NCI-H1436 (cell line): Measurements from ENCODE around the gene CAPNS2.
"Not testable (repeated sequence)": the region's sequence is repeated elsewhere in the genome, so short reads cannot be mapped to it uniquely, and the experiment has no call there.

Source experiments
- DNase-seq: peaks from one replicate; lab custom pipeline; 2025; lab: John Stamatoyannopoulos, UW

CAPNS2 gene

DNA sequence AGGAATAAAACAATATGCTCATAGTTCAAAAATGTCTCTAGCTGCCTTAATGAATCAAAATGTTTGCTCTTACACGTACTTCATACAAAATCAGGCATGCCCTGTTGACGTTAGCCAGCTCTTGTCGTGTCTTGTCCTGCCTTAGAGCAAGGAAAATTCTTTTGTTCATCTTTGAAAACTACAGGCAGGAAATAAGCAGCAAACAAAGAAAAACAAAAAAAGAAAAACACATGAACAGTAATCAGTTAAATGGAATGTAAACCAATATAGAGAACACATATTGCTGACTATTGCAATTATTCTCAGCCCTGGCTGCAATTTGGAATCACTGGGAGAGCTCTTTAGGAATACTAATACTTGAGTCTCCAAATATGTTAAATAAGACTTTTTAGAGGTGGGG lies 1.7 kb downstream of the CAPNS2 start:
- DNase-seq: no peak

DNA sequence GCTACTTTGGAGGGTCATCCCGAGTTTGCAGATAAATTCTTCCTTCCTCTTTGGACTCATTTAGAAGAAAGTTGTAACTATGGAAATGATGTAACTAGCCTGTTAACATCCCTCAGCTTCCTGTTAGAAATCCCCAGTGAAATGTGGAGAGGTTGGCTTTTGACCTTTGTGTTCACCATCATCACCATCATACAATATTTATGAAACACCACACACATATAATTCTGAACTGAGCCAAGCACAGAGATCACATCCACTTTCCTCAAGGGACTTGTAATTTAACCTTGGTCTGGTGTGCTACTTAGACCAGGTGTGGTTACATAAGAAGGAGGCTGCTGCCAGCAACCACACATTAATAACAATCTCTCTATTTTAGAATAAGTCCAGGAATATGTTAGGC lies 2.5 kb downstream of the CAPNS2 start:
- DNase-seq: no peak

DNA sequence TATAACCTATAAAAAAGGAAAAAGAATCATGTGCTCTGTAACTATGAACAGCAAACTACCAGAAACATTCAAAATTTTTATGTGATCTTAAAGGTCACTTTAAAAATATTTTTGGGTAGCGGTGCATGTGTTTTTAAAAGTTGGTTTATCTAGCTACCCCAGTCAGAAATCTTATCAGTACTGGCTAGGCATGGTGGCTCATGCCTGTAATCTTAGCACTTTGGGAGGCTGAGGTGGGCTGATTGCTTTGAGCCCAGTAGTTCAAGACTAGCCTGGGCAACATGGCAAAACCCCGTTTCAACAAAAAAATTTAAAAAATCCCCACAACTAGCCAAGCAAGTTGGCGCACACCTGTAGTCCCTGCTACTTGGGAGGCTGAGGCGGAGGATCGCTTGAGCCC lies 3.7 kb downstream of the CAPNS2 start:
- no peak for DNase-seq

DNA sequence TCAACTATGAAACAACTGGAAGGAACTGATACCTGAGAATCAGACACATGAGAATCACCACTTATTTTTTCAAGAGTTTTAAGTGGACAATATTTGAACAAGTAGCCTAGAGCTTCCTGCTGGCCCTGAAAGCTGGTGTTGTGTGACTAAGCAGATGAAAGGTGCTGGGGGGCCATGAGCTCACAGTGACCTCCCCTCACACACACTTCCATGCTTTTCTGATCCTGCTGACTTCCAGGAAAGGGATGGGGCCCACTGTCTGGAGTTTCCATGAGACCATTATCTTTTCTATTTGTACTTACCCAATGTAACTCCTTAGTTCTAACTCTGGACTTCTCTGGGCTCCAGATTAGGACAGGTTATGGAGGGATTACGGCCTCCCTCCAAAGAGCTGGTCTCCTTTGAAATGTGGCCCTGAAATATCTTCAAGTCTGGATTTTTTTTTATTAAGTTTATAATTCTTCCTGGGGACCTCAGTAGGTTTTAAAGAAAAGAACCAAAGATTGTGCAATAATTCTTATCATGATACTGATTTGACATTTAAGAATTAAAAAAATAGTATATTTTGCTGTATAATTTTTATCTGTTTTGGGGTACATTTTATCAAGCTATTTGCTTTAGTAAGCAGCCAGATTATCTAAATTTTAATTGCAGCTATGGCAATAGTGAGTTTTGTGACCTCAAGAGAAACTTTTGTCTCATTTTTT lies 4.9 kb downstream of the CAPNS2 start:
- no peak for DNase-seq

DNA sequence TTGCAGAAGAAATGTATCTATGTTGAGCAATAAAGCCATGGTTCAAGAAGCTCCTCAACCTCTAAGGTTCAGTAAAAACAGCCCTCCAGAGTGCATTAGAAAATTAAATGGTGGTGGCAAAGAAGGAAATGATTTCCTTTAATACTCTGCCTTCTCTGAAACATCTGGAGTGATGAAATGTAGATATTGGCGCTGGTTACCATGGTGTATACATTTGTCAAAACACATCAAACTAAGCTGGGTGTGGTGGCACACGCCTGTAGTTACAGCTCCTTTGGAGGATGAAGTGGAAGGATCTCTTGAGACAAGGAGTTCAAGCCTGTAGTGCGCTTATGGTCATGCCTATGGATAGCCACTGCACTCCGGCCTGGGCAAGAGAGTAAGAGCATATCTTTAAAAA lies 6.0 kb downstream of the CAPNS2 start:
- DNase-seq: no peak

DNA sequence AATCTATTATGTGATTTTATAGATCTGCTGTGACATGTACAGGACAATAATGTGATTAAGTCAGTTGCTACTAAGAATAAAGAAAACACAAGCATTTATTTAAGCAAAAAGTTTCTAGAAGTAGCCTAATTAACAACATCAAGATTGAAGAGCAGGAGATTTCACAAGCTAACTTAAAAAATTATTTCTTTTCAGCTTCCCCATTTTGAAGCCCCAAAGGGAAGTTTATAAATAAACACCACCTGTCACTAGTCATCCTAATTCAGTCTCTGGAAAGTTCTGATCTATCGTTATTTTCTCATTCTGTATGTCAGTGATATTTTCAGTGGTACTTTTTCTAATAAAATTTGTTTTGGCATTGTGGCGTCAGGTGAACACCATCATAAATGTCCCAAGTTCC lies 8.3 kb downstream of the CAPNS2 start:
- DNase-seq: no peak

DNA sequence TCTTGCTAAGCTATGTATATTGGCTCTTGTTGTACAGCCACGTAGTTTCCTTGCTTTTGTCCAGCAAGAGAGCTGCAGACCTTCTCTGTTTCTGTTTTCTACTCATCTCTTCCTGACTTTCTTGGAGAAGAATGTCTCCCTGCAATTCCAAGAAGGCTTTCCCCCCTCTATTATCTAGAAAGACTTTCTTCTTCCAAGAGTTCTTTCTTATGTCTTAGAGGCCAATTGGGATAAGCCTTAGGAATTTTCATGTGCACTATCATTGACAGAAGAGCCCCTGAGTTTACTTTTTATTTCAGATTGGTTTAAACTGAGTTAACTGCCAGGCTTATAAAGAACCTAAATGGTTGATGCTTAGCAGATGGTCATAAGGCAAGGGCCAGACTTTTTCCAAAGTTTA lies 9.0 kb downstream of the CAPNS2 start:
- DNase-seq: no peak

DNA sequence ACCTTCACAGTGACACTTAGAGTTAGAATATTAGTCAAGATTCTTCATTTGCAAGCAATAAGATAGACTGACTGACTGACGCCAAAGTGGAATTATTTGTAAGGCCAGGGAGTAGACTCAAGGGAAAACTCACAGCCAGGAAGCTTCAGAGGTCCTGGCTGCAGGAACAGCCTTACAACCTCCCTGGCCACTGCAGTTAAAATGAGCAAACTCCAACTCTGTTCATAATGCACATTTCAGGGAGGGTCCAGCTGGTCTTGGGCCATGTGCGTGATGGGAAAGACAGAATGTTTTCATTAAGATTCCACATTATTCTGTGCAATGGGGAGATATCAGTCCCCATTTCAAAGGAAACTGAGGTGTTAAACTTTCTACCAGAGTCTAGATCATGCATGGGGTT lies 9.9 kb downstream of the CAPNS2 start:
- no peak for DNase-seq

DNA sequence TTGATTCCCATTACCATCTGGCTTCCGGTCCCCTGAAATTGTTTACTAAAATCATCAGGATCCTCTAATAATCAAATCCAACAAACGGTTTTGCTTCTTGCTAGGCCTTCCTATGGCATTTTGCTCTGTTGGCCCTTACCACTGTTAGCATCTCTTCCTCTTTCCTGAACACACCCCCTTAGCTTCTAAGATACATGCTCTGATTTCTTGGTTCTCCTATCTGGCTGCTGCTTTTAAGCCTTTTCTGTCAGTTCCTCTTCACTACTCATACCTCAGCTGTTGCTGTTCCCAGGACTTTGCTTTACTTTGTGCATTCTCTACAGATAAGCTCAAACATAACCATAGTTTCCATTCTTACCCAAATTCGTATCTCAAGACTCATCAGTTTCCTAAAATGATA lies 11.4 kb downstream of the CAPNS2 start:
- no peak for DNase-seq

DNA sequence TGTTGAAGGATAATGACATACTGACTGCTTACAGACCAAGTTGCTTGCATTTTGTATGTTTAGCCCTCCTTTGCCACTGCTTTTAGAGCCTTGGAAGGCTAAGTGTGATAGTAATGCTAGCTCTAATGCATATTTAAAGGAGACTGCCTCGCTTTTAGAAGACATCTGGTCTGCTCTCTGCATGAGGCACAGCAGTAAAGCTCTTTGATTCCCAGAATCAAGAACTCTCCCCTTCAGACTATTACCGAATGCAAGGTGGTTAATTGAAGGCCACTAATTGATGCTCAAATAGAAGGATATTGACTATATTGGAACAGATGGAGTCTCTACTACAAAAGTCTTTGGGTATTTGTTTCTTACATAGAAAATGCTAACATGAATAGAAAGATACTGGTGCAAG lies 19.1 kb downstream of the CAPNS2 start:
- no peak for DNase-seq

DNA sequence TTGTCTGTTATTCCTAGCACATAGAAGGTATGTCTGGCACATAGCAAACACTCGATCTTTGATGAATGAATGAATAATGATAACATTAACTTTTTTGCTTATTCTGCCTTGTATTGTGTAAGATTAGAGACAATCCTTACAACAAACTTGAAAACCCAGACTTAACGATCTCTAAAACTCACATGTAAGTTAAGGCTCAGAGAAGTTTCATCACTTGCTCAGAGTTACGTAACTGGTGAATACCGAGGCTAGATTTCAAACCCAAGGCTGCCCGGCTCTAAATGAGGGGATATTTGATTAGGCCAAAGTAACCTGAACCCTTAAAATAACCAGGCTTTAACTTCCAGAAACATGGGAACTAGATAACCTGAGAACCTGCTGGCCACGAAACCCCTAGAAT lies 22.3 kb downstream of the CAPNS2 start:
- no peak for DNase-seq

DNA sequence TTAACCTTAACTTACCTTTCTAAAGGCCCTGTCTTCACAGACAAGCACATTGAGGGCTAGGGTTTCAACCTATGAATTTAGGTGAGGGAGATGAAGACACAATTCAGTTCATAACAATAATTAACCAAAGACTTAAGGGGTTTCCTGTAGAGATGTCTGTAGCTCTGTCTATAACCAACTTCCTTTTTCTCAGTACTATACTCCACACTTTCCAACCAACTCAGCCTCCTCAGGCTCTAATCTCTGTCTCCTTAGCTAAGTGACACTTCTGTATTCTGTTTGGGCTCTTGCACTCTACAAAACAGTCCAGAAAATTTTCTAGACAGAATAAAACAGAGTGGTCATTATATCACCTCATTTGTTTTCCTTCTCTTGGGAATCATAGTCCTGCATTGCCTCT lies 25.8 kb downstream of the CAPNS2 start:
- DNase-seq: no peak

DNA sequence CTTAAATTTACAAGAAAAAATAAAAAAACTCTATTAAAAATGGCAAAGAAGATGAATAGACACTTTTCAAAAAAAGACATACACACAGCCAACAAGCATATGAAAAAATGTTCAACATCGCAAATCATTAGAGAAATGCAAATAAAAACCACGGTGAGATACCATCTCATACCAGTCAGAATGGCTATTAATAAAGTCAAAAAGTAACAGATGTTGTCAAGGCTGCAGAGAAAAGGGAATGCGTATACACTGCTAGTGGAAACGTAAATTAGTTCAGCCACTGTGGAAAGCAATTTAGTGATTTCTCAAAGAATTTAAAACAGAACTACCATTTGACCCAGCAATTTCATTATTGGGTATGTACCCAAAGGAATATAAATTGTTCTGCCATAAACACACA lies 31.4 kb downstream of the CAPNS2 start:
- DNase-seq: no peak

DNA sequence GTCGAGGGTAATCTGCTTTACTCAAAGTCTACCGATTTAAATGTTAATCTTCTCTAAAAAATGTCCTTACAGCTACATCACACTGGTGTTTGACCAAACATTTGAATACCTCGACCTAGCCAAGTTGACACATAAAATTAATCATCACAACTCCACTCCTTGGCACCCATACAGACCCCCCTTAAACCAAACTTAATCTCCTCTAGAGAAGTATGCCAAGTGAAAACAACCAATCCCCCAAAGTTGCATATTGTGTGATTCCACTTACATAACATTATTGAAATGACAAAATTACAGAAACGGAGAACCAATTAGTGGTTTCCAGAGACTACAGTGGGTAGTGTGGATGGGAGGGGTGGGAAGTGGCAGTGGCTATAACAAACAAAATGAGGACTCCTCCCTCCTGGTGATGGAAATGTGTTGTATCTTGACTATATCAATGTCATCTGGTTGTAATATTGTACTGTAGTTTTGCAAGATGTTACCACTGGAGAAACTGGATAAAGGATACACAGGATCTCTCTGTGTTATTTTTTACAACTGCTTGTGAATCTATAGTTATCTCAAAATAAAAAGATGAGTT lies 39.4 kb downstream of the CAPNS2 start:
- DNase-seq: no peak

DNA sequence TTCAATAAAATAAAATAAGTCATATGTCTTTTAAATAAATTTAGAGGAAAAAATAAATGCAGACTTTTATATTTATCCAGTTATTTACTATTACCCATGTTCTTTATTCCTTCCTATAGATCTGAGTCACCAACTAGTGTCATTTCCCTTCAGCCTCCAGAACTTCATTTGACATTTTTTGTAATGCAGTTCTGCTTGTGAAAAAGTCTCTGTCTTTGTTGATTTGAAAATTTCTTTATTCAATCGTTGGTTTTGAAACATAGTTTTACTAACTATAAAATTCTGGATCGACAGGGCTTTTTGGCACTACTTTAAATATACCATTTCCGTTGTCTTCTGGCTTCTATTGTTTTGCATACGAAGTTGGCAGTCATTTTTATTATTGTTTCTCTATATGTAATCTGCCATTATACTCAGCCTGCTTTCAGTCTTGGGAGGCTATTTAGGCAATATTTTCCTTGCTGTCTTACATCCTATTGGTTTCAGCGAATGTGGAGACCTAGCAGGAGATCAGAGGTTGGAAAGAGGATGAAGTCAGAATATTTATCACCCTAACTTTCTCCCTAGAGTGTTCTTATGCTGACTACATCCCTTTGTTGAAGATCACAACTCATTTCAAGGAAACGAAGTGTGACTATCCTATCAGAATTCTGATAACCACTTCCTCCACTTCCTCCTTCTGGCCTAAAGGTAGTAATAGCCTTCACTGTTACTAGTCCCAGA lies 47.3 kb downstream of the CAPNS2 start:
- no peak for DNase-seq

DNA sequence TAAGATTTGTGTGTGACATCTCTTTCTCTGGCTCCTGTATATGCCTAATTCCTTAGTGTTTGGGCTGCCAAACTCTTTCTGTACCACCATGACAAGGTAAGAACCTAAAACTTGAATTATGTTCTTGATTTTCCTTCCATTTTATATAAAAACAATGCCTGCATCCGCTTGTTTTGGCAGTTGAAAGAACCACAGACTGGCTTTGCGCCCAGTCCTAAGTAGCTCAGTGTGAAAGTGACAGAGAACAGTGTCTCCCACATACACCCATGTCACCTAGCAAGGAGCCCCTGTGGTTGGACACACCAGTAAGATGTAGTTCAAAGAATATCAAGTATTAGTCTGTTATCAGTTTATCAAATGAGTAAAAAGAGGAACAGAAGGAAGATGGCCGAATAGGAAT lies 48.6 kb downstream of the CAPNS2 start:
- DNase-seq: no peak

DNA sequence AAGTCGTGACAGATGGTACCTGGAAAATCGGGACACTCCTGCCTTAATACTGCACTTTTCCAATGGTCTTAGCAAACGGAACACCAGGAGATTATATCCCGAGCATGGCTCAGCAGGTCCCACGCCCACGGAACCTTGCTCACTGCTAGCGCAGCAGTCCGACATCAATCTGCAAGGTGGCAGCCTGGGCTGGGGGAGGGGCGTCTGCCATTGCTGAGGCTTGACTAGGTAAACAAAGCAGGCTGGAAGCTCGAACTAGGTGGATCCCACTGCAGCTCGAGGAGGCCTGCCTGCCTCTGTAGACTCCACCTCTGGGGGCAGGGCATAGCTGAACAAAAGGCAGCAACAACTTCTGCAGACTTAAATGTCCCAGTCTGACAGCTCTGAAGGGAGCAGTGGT lies 49.2 kb downstream of the CAPNS2 start:
- DNase-seq: not testable (repeated sequence)
